ENCODE measurements around the gene GK. TPM values are rescaled to one million over a fixed set of nuclear protein-coding genes. Genes with fewer than 3 reads are reported as not detected.
"Not testable (repeated sequence)": the region's sequence is repeated elsewhere in the genome, so short reads cannot be mapped to it uniquely, and the experiment has no call there.

The GK gene
- total RNA-seq, 2 experiments from 2014 or later = 34.2 to 37.5 TPM

DNA sequence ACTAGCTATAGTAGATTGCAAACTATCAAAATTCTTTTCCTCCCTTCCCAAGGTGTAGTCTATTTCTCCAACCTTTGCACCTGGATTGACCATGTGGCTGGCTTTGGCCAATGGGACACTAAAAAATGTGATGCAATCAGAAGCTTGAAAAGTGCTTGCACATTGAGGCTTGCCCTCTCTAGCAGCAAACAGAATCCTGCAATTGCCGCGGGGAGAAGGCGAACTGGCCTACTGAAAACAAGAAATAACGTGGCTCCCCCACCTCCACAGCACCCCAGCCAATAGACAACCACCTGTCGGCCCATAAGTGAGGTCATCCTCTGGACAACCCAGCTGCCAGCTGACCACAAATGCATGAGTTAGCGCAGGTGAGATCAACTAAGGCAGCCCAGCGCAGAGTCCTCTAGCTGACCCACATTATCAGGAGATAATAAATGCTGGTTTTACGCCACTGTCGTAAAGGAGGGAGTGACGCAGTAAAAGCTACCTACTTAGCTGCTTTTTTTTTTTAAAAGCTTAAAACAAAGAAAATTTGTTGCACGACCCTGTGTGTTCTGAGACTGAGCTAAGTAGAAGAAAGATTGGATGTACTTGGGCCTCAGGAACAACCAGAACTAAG lies 95.2 kb downstream of the GK start:
- POLR2A ChIA-PET = no interaction called here
- CTCF ChIA-PET = no interaction called here
- H3K27me3 Mint-ChIP-seq = no peaks in the 10 kb centered on the region
- H3K4me1 Mint-ChIP-seq = no peaks in the 10 kb centered on the region
- DNase-seq = no peak
- H3K9me3 Mint-ChIP-seq = no peaks in the 10 kb centered on the region
- H3K4me3 Mint-ChIP-seq = no peak overlapping the region
- H3K36me3 Mint-ChIP-seq (ENCODE audit: low read depth) = no peaks in the 10 kb centered on the region
- H3K27ac Mint-ChIP-seq = no peak overlapping the region

DNA sequence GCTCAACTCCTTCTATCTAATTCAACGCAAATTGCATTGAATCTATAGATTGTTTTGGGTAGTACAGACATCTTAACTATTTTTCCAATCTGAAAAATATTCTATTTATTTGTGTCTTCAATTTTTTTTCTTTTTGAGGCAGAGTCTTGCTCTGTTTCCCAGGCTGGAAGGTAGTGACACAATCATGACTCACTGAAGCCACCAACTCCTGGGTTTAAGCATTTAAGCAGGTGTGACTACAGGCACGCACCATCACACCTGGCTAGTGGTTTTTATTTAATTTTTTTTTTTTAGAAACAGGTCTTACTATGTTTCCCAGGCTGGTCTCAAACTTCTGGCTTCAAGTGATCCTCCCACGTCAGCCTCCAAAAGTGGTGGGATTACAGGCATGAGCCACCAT lies 98.3 kb downstream of the GK start:
- Mint-ChIP-seq H3K36me3 (ENCODE audit: low read depth) (no peaks in the 10 kb centered on the region), H3K27me3 (no peaks in the 10 kb centered on the region), H3K9me3 (no peaks in the 10 kb centered on the region), H3K4me3 (no peak overlapping the region), H3K27ac (no peak overlapping the region), H3K4me1 (no peaks in the 10 kb centered on the region)
- DNase-seq = no peak
- ChIA-PET POLR2A (no interaction called here), CTCF (no interaction called here)

DNA sequence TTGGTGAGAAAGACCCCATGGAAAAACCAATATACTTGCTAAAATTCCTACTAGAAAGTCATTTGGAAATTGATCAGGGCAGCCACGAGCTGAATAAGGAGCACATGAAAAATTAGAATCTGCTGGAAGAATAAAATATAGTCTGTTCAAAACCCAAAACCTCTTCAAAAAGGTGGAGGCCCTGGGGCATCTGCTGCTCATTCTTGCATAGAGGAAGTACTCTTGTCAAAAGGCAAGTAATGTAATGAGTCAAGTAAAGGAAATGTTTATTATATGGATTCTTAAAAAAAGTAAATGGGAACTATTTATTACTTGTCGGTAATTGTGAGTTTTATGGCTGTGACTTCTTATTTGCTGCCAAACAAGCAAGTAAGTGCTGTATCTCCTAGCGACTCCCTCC lies 109.5 kb downstream of the GK start:
- POLR2A ChIA-PET = no interaction called here
- peaks cover 5% of the 10 kb centered on the region for H3K4me1 Mint-ChIP-seq
- DNase-seq = no peak
- no peak overlapping the region for H3K4me3 Mint-ChIP-seq
- CTCF ChIA-PET = no interaction called here
- no peaks in the 10 kb centered on the region for H3K9me3 Mint-ChIP-seq
- no peaks in the 10 kb centered on the region for H3K36me3 Mint-ChIP-seq (ENCODE audit: low read depth)
- H3K27me3 Mint-ChIP-seq = peaks cover 2% of the 10 kb centered on the region
- H3K27ac Mint-ChIP-seq = no peak overlapping the region

DNA sequence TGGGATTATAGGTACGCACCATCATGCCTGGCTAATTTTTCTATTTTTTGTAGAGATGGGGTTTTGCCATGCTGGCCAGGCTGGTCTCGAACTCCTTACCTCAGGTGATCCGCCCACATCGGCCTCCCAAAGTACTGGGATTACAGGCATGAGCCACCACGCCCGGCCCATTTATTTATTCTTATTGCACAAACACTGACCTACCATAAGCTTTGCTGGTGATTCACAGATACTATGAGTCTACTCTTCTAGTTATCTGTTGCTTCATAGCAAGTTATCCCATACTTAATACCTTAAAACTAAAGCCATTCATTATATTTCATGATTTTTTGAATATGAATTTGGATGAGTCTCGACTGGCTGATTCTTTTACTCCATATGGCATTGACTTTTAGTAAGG lies 120.5 kb downstream of the GK start:
- not testable (repeated sequence) for H3K27me3 Mint-ChIP-seq

DNA sequence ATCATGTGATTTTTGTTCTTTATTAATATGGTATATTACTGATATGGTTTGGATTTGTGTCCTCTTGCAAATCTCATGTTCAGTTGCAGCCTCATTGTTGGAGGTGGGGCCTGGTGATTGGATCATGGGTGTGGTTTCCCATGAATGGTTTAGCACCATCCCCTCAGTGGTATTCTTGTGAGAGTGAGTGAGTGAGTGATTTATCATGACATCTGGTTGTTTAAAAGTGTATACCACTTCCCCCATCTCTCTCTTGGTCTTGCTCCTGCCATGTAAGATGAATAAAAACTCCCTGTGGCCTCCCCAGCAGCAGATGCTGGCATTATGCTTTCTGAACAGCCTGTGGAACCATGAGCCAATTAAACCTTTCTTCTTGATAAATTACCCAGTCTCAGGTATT lies 124.4 kb downstream of the GK start:
- CTCF ChIA-PET = no interaction called here
- Mint-ChIP-seq H3K36me3 (ENCODE audit: low read depth) (no peaks in the 10 kb centered on the region), H3K27ac (no peak overlapping the region), H3K4me3 (no peak overlapping the region), H3K4me1 (peaks cover 5% of the 10 kb centered on the region), H3K9me3 (no peaks in the 10 kb centered on the region), H3K27me3 (peaks cover 1% of the 10 kb centered on the region)
- POLR2A ChIA-PET = no interaction called here
- no peak for DNase-seq

More for the DNA sequence above, 120.5 kb downstream of the GK start:
- H3K4me3 Mint-ChIP-seq; CTCF ChIA-PET; H3K4me1 Mint-ChIP-seq; H3K36me3 Mint-ChIP-seq (ENCODE audit: low read depth); DNase-seq; H3K9me3 Mint-ChIP-seq; H3K27ac Mint-ChIP-seq; POLR2A ChIA-PET: not testable (repeated sequence)

DNA sequence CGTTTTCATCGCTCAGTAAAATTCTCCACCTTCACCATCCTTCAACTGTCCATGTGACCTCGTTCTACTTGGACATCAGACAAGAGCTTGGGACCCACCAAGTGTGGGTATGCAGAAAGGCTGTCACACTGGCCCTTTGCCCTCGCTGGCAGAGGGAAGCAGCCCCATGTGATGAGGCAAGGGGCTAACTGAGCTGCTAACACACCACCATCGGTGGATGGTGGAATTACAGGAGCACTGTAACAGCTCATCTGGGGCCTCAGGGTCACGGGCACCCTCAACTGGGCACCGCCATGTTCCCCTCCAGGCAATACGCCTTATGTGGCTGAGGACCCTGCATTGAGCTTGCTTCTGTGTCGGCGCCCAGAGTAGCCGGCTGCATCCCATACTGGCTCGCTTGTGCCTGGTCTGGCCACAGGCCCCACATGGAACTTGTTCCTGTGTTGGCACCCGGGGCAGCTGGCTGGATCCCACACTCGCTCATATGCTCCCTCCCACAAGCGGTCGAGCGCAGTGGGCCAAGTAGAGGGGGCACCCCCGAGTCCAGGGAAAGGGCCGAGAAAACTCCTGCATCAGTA lies 126.3 kb downstream of the GK start:
- Mint-ChIP-seq H3K4me1 (peaks cover 5% of the 10 kb centered on the region), H3K27ac (no peak overlapping the region), H3K36me3 (ENCODE audit: low read depth) (no peaks in the 10 kb centered on the region), H3K4me3 (no peak overlapping the region), H3K27me3 (peaks cover 1% of the 10 kb centered on the region), H3K9me3 (no peaks in the 10 kb centered on the region)
- ChIA-PET CTCF (no interaction called here), POLR2A (no interaction called here)
- DNase-seq = no peak

Other genes with a start within 250 kb of the GK start
- 1 to 10 TPM; 4.2 to 4.3 TPM for gene TASL, start 75.7 kb upstream of the GK start, total RNA-seq
- gene TAB3, start 235.8 kb downstream of the GK start, total RNA-seq = 10 to 100 TPM; 20.8 to 21.6 TPM

Measured in activated CD4-positive, alpha-beta memory T cell treated with anti-CD3 and anti-CD28 coated beads, Interleukin-2, amount 10 ng/mL, durations not matched to agents 7 days and 5 days (primary cell).